NB4 (cell line): ENCODE data around the gene ZFP36L1.

Experiments used
- DNase-seq: peaks from one replicate; pipeline ENCODE4 v3.0.0; 2010; ENCODE audit warnings: low read depth
- H3K4me3 ChIP-seq: one replicate; pipeline ENCODE4 v1.5.1; 2011; ENCODE audit warnings: mild to moderate bottlenecking, low read depth, low read length, moderate library complexity
- CTCF ChIP-seq: IDR thresholded peaks from one replicate; pipeline ENCODE4 v1.5.1; 2012; ENCODE audit warnings: low read depth, low read length
- MAX ChIP-seq: IDR thresholded peaks from 2 replicates; pipeline ENCODE4 v1.6.1; 2011; ENCODE audit warnings: low read depth, low read length
- MYC ChIP-seq: IDR thresholded peaks from 2 replicates; pipeline ENCODE4 v1.6.1; 2011; ENCODE audit warnings: low read depth, low read length
- POLR2A ChIP-seq: IDR thresholded peaks from 2 replicates; pipeline ENCODE4 v1.6.1; 2011; ENCODE audit warnings: mild to moderate bottlenecking; ENCODE audit not compliant: insufficient read length; ENCODE audit errors: extremely low read depth

The ZFP36L1 gene

GRCh38 chr14:68800953-68801352, 8.1 kb upstream of the ZFP36L1 start:
- DNase-seq, result no peak
- no peak for TF ChIP-seq POLR2A
- TF ChIP-seq MAX, result no peak
- no peak for TF ChIP-seq MYC
- no peak for TF ChIP-seq CTCF
- no peak overlapping the region for H3K4me3 ChIP-seq

GRCh38 chr14:68800390-68800789, 7.5 kb upstream of the ZFP36L1 start:
- TF ChIP-seq MYC, result no peak
- no peak for TF ChIP-seq MAX
- TF ChIP-seq CTCF, result no peak
- H3K4me3 ChIP-seq, result no peak overlapping the region
- no peak for DNase-seq

- no peak overlapping the region for H3K4me3 ChIP-seq
- no peak for TF ChIP-seq MAX
- TF ChIP-seq CTCF, result no peak
- TF ChIP-seq POLR2A, result no peak
- TF ChIP-seq MYC, result no peak
- DNase-seq, result no peak
Observed at GRCh38 chr14:68798621-68799020, 5.8 kb upstream of the ZFP36L1 start.

GRCh38 chr14:68797121-68797670, 4.3 kb upstream of the ZFP36L1 start:
- DNase-seq, result no peak
- no peak for TF ChIP-seq POLR2A
- H3K4me3 ChIP-seq, result no peak overlapping the region

- H3K4me3 ChIP-seq, result no peak overlapping the region
- no peak for DNase-seq
- TF ChIP-seq CTCF (no peak), MAX (no peak), MYC (no peak), POLR2A (no peak)
Observed at GRCh38 chr14:68796418-68797101, 3.7 kb upstream of the ZFP36L1 start.

GRCh38 chr14:68795597-68796417, 2.9 kb upstream of the ZFP36L1 start:
- TF ChIP-seq POLR2A, result no peak
- TF ChIP-seq CTCF, result no peak
- no peak for TF ChIP-seq MYC
- TF ChIP-seq MAX, result no peak
- no peak overlapping the region for H3K4me3 ChIP-seq
- no peak for DNase-seq
